ENCODE results near the gene MS4A10. TPM values are rescaled to one million over a fixed set of nuclear protein-coding genes. Genes with fewer than 3 reads are reported as not detected.

MS4A10 gene
- total RNA-seq, 1 experiment from 2014 or later = not detected

- no peak for DNase-seq (ENCODE audit: low read depth in 1 of 2, low spot score in 2 of 2)
- H3K9me3 ChIP-seq (replicated peaks) = 0 out of 2 replicates have a peak, but pooled peaks cover 7% of the 10 kb centered on the region
- no peaks in the 10 kb centered on the region for H3K27me3 ChIP-seq (replicated peaks)
- peaks cover 25% of the 10 kb centered on the region for H3K4me1 ChIP-seq (replicated peaks)
- H3K27ac ChIP-seq = no peak overlapping the region
- H3K4me3 ChIP-seq = no peak overlapping the region
- H3K36me3 ChIP-seq = no peaks in the 10 kb centered on the region
Measured at GRCh38 chr11:60783911-60784310, 1.2 kb upstream of the MS4A10 start.

DNA sequence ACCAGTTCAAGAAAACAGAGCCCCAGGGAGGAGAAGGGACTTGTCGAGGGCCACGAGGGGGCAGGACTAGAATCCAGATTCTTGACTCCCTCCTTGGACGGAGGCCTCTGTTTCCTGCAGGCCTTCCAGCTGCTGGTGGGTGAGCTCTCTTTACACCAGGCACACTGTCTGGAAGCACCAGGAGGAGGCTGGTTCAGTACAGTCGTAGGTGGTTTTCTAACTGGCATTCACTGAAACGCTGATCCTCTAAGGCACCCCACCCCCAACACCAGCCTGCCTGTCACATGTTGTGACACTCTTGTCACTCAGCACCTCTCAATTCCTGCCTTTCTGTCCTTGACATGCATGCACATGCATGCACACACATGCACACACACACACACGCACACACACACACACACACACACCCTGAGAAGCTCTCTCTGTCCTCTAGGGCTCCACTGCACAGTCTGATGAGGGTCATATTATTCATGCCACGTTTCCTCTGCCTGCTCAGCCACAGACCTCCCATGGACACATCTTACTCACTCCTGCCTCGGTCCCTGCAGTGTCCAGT is 751 bp downstream of the MS4A10 start:
- no peaks in the 10 kb centered on the region for H3K27me3 ChIP-seq (replicated peaks)
- no peak overlapping the region for H3K27ac ChIP-seq
- H3K4me1 ChIP-seq (replicated peaks) = peaks cover 25% of the 10 kb centered on the region
- no peak overlapping the region for H3K4me3 ChIP-seq
- H3K9me3 ChIP-seq (replicated peaks) = 0 out of 2 replicates have a peak, but pooled peaks cover 5% of the 10 kb centered on the region
- peak; percentile 66 to 84 for DNase-seq (ENCODE audit: low read depth in 1 of 2, low spot score in 2 of 2)
- H3K36me3 ChIP-seq = no peaks in the 10 kb centered on the region

GRCh38 chr11:60786811-60787567 is 1.9 kb downstream of the MS4A10 start:
- H3K4me1 ChIP-seq (replicated peaks) = peaks cover 25% of the 10 kb centered on the region
- H3K9me3 ChIP-seq (replicated peaks) = peaks cover 12% of the 10 kb centered on the region
- peak overlapping the region; percentile 59 for H3K27ac ChIP-seq
- no peak overlapping the region for H3K4me3 ChIP-seq
- H3K36me3 ChIP-seq = no peaks in the 10 kb centered on the region
- no peaks in the 10 kb centered on the region for H3K27me3 ChIP-seq (replicated peaks)
- DNase-seq (ENCODE audit: low read depth in 1 of 2, low spot score in 2 of 2) = peak; percentile 86 to 92

DNA sequence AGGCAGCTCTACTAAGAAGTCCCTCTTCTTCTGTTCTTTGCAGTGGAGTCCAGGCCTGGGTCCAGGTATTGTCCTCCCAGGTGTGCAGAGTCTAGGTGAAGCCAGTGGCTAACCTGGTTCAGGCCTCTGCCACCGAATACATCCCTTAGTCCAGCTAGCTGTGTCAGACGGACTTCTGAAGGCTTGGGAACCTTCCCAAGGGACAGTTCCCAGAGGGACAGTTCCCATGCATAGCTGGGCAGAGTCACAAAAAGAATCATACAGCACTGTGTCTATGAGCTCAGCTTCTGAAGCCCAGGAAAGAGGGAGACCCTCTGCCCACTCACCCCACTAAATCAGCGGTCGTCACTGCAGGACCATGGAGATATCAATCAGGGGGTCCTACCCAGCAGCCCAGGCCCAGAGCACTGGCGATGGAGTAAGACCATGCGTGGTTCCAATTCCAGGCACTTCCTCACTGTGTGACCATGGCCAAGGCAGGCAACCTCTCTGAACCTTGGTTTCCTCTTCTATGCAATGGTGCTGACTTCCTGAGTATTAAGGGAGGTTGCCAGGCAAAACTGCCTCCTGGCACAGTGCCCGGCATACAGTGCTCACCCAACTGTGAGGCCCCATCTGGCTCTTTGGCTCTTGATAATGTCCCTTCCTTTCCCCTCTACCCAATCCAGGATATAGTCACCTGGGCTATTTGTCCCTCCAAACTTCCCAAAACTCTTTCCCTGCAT is 3.4 kb downstream of the MS4A10 start:
- no peak for DNase-seq (ENCODE audit: low read depth in 1 of 2, low spot score in 2 of 2)
- Histone ChIP-seq H3K4me3 (no peak overlapping the region), H3K27ac (no peak overlapping the region), H3K36me3 (no peaks in the 10 kb centered on the region), H3K9me3 (replicated peaks) (peaks cover 12% of the 10 kb centered on the region), H3K27me3 (replicated peaks) (peaks cover 2% of the 10 kb centered on the region; the same call in 1 of the 2 replicates), H3K4me1 (replicated peaks) (peaks cover 25% of the 10 kb centered on the region)

DNA sequence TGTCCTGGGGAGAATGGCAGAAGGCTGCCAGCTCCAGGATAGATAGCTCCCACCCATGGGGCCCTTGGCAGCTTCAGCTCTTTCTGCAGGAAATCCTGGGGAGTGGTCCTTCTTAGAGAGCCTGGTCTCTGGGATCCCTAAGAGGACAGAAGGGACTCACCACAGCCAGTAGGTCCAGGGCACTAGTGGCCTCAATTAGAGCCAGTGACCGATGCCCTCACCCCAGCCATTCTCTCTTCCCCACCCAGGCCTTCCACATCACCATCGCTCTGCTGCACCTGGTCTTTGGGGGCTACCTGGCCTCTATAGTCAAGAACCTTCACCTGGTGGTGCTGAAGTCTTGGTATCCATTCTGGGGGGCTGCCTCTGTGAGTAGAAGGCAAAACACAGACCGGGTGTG is 5.6 kb downstream of the MS4A10 start:
- DNase-seq (ENCODE audit: low read depth in 1 of 2, low spot score in 2 of 2) = no peak
- H3K27ac ChIP-seq = no peak overlapping the region
- peaks cover 12% of the 10 kb centered on the region for H3K9me3 ChIP-seq (replicated peaks)
- peaks cover 20% of the 10 kb centered on the region for H3K4me1 ChIP-seq (replicated peaks)
- H3K27me3 ChIP-seq (replicated peaks) = peaks cover 2% of the 10 kb centered on the region; the same call in 1 of the 2 replicates
- H3K36me3 ChIP-seq = no peaks in the 10 kb centered on the region
- no peak overlapping the region for H3K4me3 ChIP-seq

GRCh38 chr11:60791153-60791933 is 6.2 kb downstream of the MS4A10 start:
- DNase-seq (ENCODE audit: low read depth in 1 of 2, low spot score in 2 of 2) = no peak
- H3K9me3 ChIP-seq (replicated peaks) = peaks cover 12% of the 10 kb centered on the region
- no peak overlapping the region for H3K27ac ChIP-seq
- no peak overlapping the region for H3K4me3 ChIP-seq
- H3K27me3 ChIP-seq (replicated peaks) = peaks cover 2% of the 10 kb centered on the region; the same call in 1 of the 2 replicates
- H3K36me3 ChIP-seq = no peaks in the 10 kb centered on the region
- H3K4me1 ChIP-seq (replicated peaks) = peaks cover 14% of the 10 kb centered on the region

DNA sequence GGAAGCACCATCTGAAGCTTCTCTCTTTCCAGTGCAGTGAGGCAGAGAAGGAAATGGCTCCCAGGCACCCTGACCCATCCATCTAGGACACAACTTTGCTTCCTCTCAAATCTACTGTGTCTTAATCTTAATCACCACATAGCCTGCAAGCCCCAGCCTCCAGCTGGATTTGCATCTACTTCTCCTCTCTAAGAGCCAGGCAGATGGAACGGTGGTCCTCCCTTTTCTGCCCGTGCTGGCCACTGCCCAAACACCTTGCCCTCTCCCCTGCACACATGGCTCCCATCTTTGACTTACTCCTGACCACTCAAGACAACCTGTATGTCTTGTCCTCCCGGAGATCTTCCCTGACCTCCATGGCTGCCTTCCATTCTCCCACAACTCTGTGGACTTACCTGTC is 7.4 kb downstream of the MS4A10 start:
- no peaks in the 10 kb centered on the region for H3K36me3 ChIP-seq
- no peak for DNase-seq (ENCODE audit: low read depth in 1 of 2, low spot score in 2 of 2)
- peaks cover 12% of the 10 kb centered on the region for H3K9me3 ChIP-seq (replicated peaks)
- H3K27ac ChIP-seq = no peak overlapping the region
- H3K27me3 ChIP-seq (replicated peaks) = peaks cover 2% of the 10 kb centered on the region; the same call in 1 of the 2 replicates
- H3K4me3 ChIP-seq = no peak overlapping the region
- peaks cover 2% of the 10 kb centered on the region for H3K4me1 ChIP-seq (replicated peaks)

DNA sequence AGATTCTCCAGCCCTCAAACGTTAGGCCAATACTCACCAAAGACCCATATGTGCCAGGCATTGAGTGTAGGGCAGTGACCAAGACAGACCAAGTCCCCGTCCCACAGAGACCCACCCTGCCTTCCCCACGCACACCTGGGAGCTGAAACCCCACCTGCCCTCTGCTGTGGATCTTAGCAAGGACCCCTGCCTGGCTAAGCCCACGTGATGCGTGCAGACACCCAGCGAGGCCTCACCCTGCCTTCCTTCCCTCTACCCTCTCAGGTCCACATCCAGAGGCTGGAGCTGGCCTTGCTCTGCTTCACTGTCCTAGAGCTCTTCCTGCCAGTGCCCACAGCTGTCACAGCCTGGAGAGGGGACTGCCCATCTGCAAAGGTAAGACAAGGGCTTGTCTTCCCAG is 10.2 kb downstream of the MS4A10 start:
- peaks cover 15% of the 10 kb centered on the region for H3K27me3 ChIP-seq (replicated peaks)
- no peak overlapping the region for H3K4me3 ChIP-seq
- H3K27ac ChIP-seq = no peak overlapping the region
- DNase-seq (ENCODE audit: low read depth in 1 of 2, low spot score in 2 of 2) = no peak
- H3K4me1 ChIP-seq (replicated peaks) = no peaks in the 10 kb centered on the region
- H3K9me3 ChIP-seq (replicated peaks) = peaks cover 8% of the 10 kb centered on the region
- no peaks in the 10 kb centered on the region for H3K36me3 ChIP-seq

GRCh38 chr11:60797846-60798630 is 12.9 kb downstream of the MS4A10 start:
- Histone ChIP-seq H3K9me3 (replicated peaks) (peaks cover 2% of the 10 kb centered on the region), H3K36me3 (no peaks in the 10 kb centered on the region), H3K4me1 (replicated peaks) (no peaks in the 10 kb centered on the region), H3K27me3 (replicated peaks) (peaks cover 26% of the 10 kb centered on the region), H3K4me3 (no peak overlapping the region), H3K27ac (no peak overlapping the region)
- DNase-seq (ENCODE audit: low read depth in 1 of 2, low spot score in 2 of 2) = no peak

GRCh38 chr11:60798631-60799030 is 13.5 kb downstream of the MS4A10 start:
- DNase-seq (ENCODE audit: low read depth in 1 of 2, low spot score in 2 of 2) = no peak
- H3K4me1 ChIP-seq (replicated peaks) = no peaks in the 10 kb centered on the region

GRCh38 chr11:60801194-60801593 is 16.1 kb downstream of the MS4A10 start:
- Histone ChIP-seq H3K27ac (no peak overlapping the region), H3K4me3 (no peak overlapping the region), H3K27me3 (replicated peaks) (peaks cover 53% of the 10 kb centered on the region), H3K9me3 (replicated peaks) (peaks cover 2% of the 10 kb centered on the region), H3K4me1 (replicated peaks) (no peaks in the 10 kb centered on the region), H3K36me3 (no peaks in the 10 kb centered on the region)
- DNase-seq (ENCODE audit: low read depth in 1 of 2, low spot score in 2 of 2) = no peak

More at GRCh38 chr11:60798631-60799030, 13.5 kb downstream of the MS4A10 start:
- H3K27me3 ChIP-seq (replicated peaks) = peaks cover 32% of the 10 kb centered on the region
- no peak overlapping the region for H3K4me3 ChIP-seq
- H3K36me3 ChIP-seq = no peaks in the 10 kb centered on the region
- peaks cover 2% of the 10 kb centered on the region for H3K9me3 ChIP-seq (replicated peaks)
- no peak overlapping the region for H3K27ac ChIP-seq

DNA sequence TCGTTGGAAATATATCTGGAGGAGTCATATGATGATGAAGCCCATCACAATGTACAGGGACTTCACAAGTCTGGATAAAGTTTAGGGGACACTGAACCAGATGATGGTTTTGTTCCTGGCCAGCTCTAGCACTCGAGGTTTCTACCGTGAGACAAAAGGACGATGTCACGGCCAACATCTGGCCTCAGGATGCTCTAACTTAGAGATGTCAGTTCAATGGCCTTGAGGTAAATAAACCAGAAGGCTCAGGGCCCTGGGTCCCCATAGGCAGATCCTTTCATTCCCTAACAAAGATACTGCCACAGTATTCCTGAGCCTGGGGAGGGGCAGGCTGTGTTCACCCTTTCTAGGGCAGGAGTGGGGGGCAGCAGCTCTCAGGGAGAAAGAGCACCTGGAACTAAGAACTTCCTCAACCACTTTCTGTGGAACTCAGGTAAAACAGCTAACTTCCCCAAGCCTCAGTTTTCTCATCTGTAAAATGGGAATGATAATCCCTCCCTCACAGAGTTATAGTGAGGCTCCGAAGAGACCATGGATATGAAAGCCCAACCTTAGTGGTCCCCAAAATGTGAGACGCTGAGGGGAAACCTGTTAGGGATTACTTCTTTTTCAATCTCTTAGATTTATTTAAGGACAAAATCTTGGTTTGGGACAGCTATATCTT is 18.3 kb downstream of the MS4A10 start:
- no peak for DNase-seq (ENCODE audit: low read depth in 1 of 2, low spot score in 2 of 2)

More for the DNA sequence above, 18.3 kb downstream of the MS4A10 start:
- H3K36me3 ChIP-seq = no peaks in the 10 kb centered on the region
- H3K27ac ChIP-seq = no peak overlapping the region
- no peak overlapping the region for H3K4me3 ChIP-seq
- H3K9me3 ChIP-seq (replicated peaks) = peaks cover 2% of the 10 kb centered on the region; the same call in 1 of the 2 replicates
- no peaks in the 10 kb centered on the region for H3K4me1 ChIP-seq (replicated peaks)
- peaks cover 63% of the 10 kb centered on the region for H3K27me3 ChIP-seq (replicated peaks)
